DMS 273 treated with DMSO at 0.1 percent for 48 hours (cell line): ENCODE measurements around the gene HCAR3.

Source experiments
- DNase-seq: peaks from one replicate; lab custom pipeline; 2025; lab: John Stamatoyannopoulos, UW

Gene HCAR3

GRCh38 chr12:122669397-122670070 is 47.1 kb downstream of the HCAR3 start:
- DNase-seq, result no peak

- DNase-seq, result no peak
Observed at GRCh38 chr12:122668268-122668667, 48.3 kb downstream of the HCAR3 start.

GRCh38 chr12:122665759-122666158 is 50.9 kb downstream of the HCAR3 start:
- DNase-seq, result no peak

- DNase-seq, result no peak
Observed at GRCh38 chr12:122665349-122665748, 51.3 kb downstream of the HCAR3 start.
